ENCODE results near the gene PDGFD. TPM values are rescaled to one million over a fixed set of nuclear protein-coding genes. Genes with fewer than 3 reads are reported as not detected.

The PDGFD gene
- total RNA-seq, 1 donor from 2014 or later: 3.4 TPM

GRCh38 chr11:103949781-103950180 lies 214.2 kb downstream of the PDGFD start:
- Histone ChIP-seq H3K27me3 (ENCODE audit: control insufficient read depth, insufficient read depth, low read length) (no peaks in the 10 kb centered on the region), H3K4me3 (ENCODE audit: low read depth, low read length) (no peak overlapping the region), H3K36me3 (ENCODE audit: control insufficient read depth, insufficient read depth, low read length) (no peaks in the 10 kb centered on the region)
- DNase-seq (ENCODE audit: low read depth): no peak
- no peak for TF ChIP-seq CTCF (IDR thresholded peaks at IDR 0.05; ENCODE audit: insufficient read depth, low read length, poor library complexity, severe bottlenecking)

GRCh38 chr11:103948187-103948763 lies 215.7 kb downstream of the PDGFD start:
- no peak for DNase-seq (ENCODE audit: low read depth)
- TF ChIP-seq CTCF (IDR thresholded peaks at IDR 0.05; ENCODE audit: insufficient read depth, low read length, poor library complexity, severe bottlenecking): no peak
- H3K27me3 ChIP-seq (ENCODE audit: control insufficient read depth, insufficient read depth, low read length): no peaks in the 10 kb centered on the region
- no peak overlapping the region for H3K4me3 ChIP-seq (ENCODE audit: low read depth, low read length)
- H3K36me3 ChIP-seq (ENCODE audit: control insufficient read depth, insufficient read depth, low read length): no peaks in the 10 kb centered on the region

- Histone ChIP-seq H3K36me3 (ENCODE audit: control insufficient read depth, insufficient read depth, low read length) (no peaks in the 10 kb centered on the region), H3K4me3 (ENCODE audit: low read depth, low read length) (no peak overlapping the region), H3K27me3 (ENCODE audit: control insufficient read depth, insufficient read depth, low read length) (no peaks in the 10 kb centered on the region)
- TF ChIP-seq CTCF (IDR thresholded peaks at IDR 0.05; ENCODE audit: insufficient read depth, low read length, poor library complexity, severe bottlenecking): no peak
- DNase-seq (ENCODE audit: low read depth): no peak
These were observed 216.4 kb downstream of the PDGFD start for GRCh38 chr11:103947546-103947919.

- H3K36me3 ChIP-seq (ENCODE audit: control insufficient read depth, insufficient read depth, low read length): no peaks in the 10 kb centered on the region
- H3K4me3 ChIP-seq (ENCODE audit: low read depth, low read length): no peak overlapping the region
- TF ChIP-seq CTCF (IDR thresholded peaks at IDR 0.05; ENCODE audit: insufficient read depth, low read length, poor library complexity, severe bottlenecking): no peak
- H3K27me3 ChIP-seq (ENCODE audit: control insufficient read depth, insufficient read depth, low read length): no peaks in the 10 kb centered on the region
- no peak for DNase-seq (ENCODE audit: low read depth)
These were observed 217.0 kb downstream of the PDGFD start for GRCh38 chr11:103946793-103947545.

GRCh38 chr11:103944251-103944940 lies 219.6 kb downstream of the PDGFD start:
- H3K27me3 ChIP-seq (ENCODE audit: control insufficient read depth, insufficient read depth, low read length): no peaks in the 10 kb centered on the region
- no peaks in the 10 kb centered on the region for H3K36me3 ChIP-seq (ENCODE audit: control insufficient read depth, insufficient read depth, low read length)
- no peak for TF ChIP-seq CTCF (IDR thresholded peaks at IDR 0.05; ENCODE audit: insufficient read depth, low read length, poor library complexity, severe bottlenecking)
- H3K4me3 ChIP-seq (ENCODE audit: low read depth, low read length): no peak overlapping the region
- DNase-seq (ENCODE audit: low read depth): no peak

Measured in kidney epithelial cell (primary cell).